GM12878 (cell line): ENCODE results near the gene SF3A1. TPM values are rescaled to one million over a fixed set of nuclear protein-coding genes. Genes with fewer than 3 reads are reported as not detected.

Source experiments
- BHLHE40 ChIP-seq, 2 experiments: fragments of 450-650 bp in 1 of 2; IDR thresholded peaks; 2 replicates each; pipeline ENCODE4 v1.6.1; 2011 to 2017; ENCODE audit warnings: low read depth in 2 of 2, borderline replicate concordance in 1 of 2, improper control_type of control experiment in 1 of 2, low read length in 1 of 2, mild to moderate bottlenecking in 1 of 2
- CUX1 ChIP-seq: IDR thresholded peaks from 2 replicates; pipeline ENCODE4 v1.6.1; 2012; ENCODE audit warnings: improper control_type of control experiment, low read depth, low read length; ENCODE audit not compliant: insufficient replicate concordance
- ELK1 ChIP-seq: IDR thresholded peaks from 2 replicates; pipeline ENCODE4 v1.6.1; 2012; ENCODE audit warnings: low read depth, low read length, improper control_type of control experiment
- FOS ChIP-seq: IDR thresholded peaks from 3 replicates; pipeline ENCODE4 v1.6.1; 2011; ENCODE audit warnings: borderline replicate concordance; ENCODE audit not compliant: insufficient read length; ENCODE audit errors: extremely low read depth
- MAX ChIP-seq: IDR thresholded peaks from 2 replicates; pipeline ENCODE4 v1.6.1; 2012; ENCODE audit warnings: low read depth, low read length, improper control_type of control experiment
- NR2F1 ChIP-seq: fragments of 450-650 bp; conservative IDR thresholded peaks from 2 replicates; pipeline ENCODE4 v1.6.1; 2017; ENCODE audit warnings: mild to moderate bottlenecking
- SREBF2 ChIP-seq: IDR thresholded peaks from 2 replicates; pipeline ENCODE4 v1.6.1; 2012; ENCODE audit warnings: mild to moderate bottlenecking, low read length
- polyA plus RNA-seq, 11 experiments: library from polyadenylated mRNA; depleted of rRNA in 4 of 11; unstranded in 6 of 11; stranded (reverse) in 5 of 11; fragments of >200 nt; fragmentation: Nextera tagmentation in 4 of 11; fragmentation: Illumina TruSeq in 1 of 11; extraction: Ambion mirVana in 4 of 11; extraction: Trizol in 1 of 11; gene quantifications; 1 replicate in 1 of 11; 2 replicates in 10 of 11; pipeline versions ENCODE4 v1.2.1 to v1.2.3, GENCODE V29; 2011 to 2016; ENCODE audit warnings: inconsistent platforms in 2 of 11, missing spikeins in 2 of 11, low read depth in 1 of 11
- total RNA-seq, 4 experiments: library from RNA; depleted of rRNA in 3 of 4; stranded (reverse); fragments of >200 nt in 3 of 4; fragmentation: Illumina TruSeq in 1 of 4; extraction: Trizol in 1 of 4; gene quantifications; 2 replicates each; pipeline versions ENCODE4 v1.2.1 to v1.2.3, GENCODE V29; 2013 to 2021

Gene SF3A1
- total and polyA plus RNA-seq, 10 of the 15 experiments (the other 5 are each of a cell fraction or from before 2014, with no cell fraction given) = 10.4 to 239 (median 46.0) TPM

- TF ChIP-seq FOS = no peak
- TF ChIP-seq SREBF2 = no peak
- TF ChIP-seq NR2F1 = no peak
- TF ChIP-seq CUX1 = no peak
- TF ChIP-seq ELK1 = no peak
- no peak for TF ChIP-seq BHLHE40 (IDR thresholded peaks at IDR 0.05; ENCODE audit: borderline replicate concordance in 1 of 2, low read depth in 2 of 2, low read length in 1 of 2)
- TF ChIP-seq MAX = no peak
Observed at GRCh38 chr22:30372915-30373314, 16.2 kb upstream of the SF3A1 start (continued).
